Measurements from ENCODE around the gene DYRK3.
"Not testable (repeated sequence)": the region's sequence is repeated elsewhere in the genome, so short reads cannot be mapped to it uniquely, and the experiment has no call there.

The DYRK3 gene

DNA sequence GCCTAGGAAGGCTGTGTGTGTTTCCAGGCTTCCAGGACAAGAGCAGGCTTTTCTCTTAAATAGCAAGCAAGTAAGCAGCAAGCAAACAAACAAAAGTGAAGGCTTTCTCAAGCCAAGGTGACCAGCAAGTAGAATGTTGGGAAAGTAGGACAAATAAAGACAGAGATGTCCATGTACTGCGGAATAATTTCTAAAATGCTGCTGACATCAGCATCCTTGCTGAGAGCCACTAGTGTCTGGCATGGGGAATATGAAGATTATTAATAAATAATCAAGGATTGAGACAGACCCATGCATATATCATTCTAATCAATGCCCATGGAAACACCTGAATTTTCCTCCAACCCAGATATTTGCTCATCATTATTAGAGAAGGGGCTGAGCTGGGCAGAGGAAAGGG lies 6.4 kb upstream of the DYRK3 start:
- in situ Hi-C loops (cut with MboI; ENCODE audit: low sequenced_read_pairs) = no loop called here

DNA sequence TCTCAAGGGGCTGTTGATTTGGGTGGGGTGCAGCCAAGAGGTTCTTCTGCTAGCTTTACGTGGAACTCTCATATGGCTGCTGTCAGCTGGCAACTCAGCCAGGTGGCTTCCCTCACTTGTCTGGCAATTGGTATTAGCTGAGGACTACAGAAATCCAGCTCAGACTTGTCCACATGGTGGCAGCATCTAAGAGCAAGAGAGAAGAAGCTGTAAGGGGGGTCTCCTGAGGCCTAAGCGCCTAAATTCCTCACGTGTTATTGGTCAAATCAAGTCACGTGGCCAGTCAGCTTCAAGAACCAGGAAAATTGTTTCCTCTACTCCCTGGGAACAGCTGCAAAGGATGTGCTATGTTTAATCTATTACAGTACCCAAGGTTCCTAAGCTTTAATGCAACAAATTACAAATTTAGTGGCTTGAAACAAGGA lies 4.2 kb upstream of the DYRK3 start:
- in situ Hi-C loops (cut with MboI; ENCODE audit: low sequenced_read_pairs) = no loop called here

- in situ Hi-C loops (cut with MboI; ENCODE audit: low sequenced_read_pairs) = no loop called here
Observed at GRCh38 chr1:206633708-206634121, 1.6 kb upstream of the DYRK3 start.

DNA sequence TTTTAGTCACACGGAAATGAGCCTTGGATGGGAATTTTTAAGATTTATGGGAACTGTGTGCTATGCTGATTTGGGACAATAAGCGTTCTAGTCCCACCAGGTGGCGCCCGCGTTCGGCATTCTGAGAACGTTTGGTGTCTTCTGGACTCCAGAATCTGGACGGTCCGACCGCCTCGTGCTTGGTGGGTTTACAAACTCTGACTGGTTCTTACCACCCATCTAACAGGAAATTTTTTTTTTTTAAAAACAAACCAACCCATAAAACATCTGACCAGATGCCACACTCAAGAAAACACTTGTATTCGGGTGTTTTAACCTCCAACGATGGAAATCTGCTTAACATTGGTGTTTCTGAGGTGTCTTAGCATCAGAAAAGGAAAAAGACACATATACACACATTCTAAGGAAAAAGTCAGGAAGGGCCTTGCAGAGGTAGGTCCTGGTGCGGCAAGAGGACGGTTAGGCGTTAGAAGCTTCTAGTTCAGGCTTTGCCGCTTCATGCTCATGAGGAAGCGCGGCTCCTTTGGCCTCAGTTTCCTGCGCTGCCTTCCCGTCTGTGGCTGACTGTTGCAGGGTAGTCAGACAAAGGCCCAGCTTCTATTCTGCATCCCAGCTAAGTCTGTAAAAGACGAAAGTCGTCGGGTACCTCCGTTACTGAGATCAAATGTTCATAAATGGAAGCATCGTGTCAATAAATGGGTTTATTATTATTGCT lies 814 bp upstream of the DYRK3 start:
- in situ Hi-C loops (cut with MboI; ENCODE audit: low sequenced_read_pairs) = no loop called here

- in situ Hi-C loops (cut with MboI; ENCODE audit: low sequenced_read_pairs) = no loop called here
Observed at GRCh38 chr1:206635978-206636345, 626 bp downstream of the DYRK3 start.

- in situ Hi-C loops (cut with MboI; ENCODE audit: low sequenced_read_pairs) = no loop called here
Observed at GRCh38 chr1:206636671-206637070, 1.3 kb downstream of the DYRK3 start.

GRCh38 chr1:206637605-206638004 lies 2.3 kb downstream of the DYRK3 start:
- in situ Hi-C loops (cut with MboI; ENCODE audit: low sequenced_read_pairs) = no loop called here

DNA sequence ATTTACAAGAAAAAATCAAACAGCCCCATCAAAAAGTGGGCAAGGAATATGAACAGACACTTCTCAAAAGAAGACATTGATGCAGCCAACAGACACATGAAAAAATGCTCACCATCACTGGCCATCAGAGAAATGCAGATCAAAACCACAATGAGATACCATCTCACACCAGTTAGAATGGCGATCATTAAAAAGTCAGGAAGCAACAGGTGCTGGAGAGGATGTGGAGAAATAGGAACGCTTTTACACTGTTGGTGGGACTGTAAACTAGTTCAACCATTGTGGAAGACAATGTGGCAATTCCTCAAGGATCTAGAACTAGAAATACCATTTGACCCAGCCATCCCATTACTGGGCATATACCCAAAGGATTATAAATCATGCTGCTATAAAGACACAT lies 6.7 kb downstream of the DYRK3 start:
- in situ Hi-C loops (cut with MboI; ENCODE audit: low sequenced_read_pairs) = not testable (repeated sequence)

DNA sequence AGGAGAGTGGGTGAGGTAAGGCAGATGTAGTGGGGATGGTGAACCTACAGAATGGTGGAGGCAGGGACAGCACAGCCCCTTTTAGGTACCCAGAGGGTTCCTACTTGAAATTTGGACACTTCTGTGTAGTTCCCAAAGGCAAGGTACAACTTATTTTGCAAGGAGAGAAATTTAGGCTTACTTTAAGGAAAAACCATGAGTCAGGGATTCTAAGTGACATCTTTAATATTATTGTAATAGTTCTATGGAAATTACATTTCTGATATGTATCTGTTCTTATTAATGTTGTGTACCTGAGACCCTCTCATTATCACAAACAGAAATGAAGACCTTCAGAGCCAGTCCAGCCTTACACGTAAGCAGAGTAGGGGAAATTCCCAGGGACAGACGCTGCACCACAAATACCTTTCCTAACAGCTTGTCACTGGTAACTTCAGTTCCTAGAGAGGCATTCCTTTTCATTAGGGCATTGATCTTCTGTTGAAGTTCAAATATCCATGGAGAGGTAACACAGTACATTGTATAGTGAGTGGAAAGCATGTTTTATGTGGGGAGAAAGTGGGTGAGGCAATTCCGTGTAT lies 7.9 kb downstream of the DYRK3 start:
- in situ Hi-C loops (cut with MboI; ENCODE audit: low sequenced_read_pairs) = no loop called here

GRCh38 chr1:206646504-206646903 lies 11.2 kb downstream of the DYRK3 start:
- in situ Hi-C loops (cut with MboI; ENCODE audit: low sequenced_read_pairs) = no loop called here

GRCh38 chr1:206647224-206647623 lies 11.9 kb downstream of the DYRK3 start:
- in situ Hi-C loops (cut with MboI; ENCODE audit: low sequenced_read_pairs) = no loop called here

- in situ Hi-C loops (cut with MboI; ENCODE audit: low sequenced_read_pairs) = no loop called here
Observed at GRCh38 chr1:206649261-206649921, 14.1 kb downstream of the DYRK3 start.

- in situ Hi-C loops (cut with MboI; ENCODE audit: low sequenced_read_pairs) = no loop called here
Observed at GRCh38 chr1:206651014-206651413, 15.7 kb downstream of the DYRK3 start.

- in situ Hi-C loops (cut with MboI; ENCODE audit: low sequenced_read_pairs) = no loop called here
Observed at GRCh38 chr1:206651958-206652890, 16.9 kb downstream of the DYRK3 start.

DNA sequence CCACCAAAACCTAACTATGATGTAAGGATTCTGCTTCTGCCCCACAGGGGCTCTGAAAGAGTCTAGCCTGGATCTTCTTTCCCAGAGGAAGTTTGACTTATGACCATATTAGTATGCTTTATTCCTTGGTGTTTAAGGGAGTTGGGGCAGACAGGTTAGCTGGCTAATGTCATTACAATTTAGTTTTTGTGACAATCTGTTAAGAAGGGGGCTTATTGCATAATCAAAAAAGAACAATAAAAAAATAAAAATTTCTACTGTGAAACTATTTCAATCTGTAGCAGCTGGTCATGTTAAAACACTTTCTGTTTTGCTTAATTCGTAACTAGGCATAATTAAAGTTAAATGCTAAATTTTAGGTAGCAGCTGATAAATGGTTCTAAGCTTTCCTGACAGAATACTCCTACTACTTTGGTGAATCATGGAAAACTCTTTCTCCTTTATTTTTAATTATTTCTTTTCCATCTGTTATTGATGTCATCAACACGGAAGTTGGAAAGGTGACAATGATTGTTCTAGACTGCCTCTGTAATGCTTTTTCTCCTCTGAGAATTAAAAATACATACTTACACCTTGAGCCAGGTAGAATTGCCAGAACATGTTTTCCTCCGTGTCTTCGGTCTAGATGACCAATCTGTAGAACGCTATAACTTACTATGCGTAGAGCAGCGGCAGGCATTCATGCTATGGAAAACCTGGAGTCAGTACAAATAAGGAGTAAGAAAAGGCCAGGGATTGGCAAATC lies 18.6 kb downstream of the DYRK3 start:
- in situ Hi-C loops (cut with MboI; ENCODE audit: low sequenced_read_pairs) = no loop called here

DNA sequence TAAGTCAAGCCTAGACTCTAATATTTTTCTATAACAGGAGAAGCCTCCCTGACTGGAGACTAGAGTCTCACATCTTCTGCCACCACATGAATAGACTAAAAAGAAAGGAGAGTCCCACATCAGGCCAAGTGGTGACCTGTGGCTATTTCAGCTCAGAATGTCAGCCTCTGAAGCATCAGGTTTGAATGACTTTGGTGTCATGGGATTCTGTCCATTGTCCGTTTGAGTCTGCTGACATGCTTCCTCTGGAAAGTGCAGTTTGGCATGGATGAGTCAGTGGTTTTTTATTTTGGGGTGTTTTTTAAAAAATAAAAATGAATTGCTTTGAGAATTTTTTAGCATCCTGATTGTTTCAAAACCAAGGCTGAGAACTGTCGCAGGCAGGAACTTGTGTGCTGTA lies 19.5 kb downstream of the DYRK3 start:
- in situ Hi-C loops (cut with MboI; ENCODE audit: low sequenced_read_pairs) = no loop called here

DNA sequence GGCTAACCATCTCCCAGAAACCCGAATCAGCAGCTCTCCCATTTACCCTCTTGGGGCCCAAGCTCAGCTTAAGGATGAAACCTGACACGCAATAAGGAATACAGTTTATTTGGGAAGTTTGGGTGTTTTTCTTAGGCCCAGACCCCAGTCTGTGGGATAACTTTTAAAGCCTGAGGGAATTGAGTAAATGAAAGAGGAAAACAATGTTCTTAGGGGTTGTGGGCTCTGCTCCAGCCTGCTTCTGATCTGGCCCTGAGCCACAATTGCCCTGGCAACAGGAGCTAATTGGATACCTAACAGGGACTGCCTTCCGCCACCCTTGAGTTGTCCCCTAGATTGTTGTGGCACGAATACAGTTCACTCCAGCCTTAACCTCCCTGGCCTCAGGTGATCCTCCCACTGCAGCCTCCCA lies 20.1 kb downstream of the DYRK3 start:
- in situ Hi-C loops (cut with MboI; ENCODE audit: low sequenced_read_pairs) = no loop called here

- in situ Hi-C loops (cut with MboI; ENCODE audit: low sequenced_read_pairs) = no loop called here
Observed at GRCh38 chr1:206656936-206657335, 21.6 kb downstream of the DYRK3 start.

DNA sequence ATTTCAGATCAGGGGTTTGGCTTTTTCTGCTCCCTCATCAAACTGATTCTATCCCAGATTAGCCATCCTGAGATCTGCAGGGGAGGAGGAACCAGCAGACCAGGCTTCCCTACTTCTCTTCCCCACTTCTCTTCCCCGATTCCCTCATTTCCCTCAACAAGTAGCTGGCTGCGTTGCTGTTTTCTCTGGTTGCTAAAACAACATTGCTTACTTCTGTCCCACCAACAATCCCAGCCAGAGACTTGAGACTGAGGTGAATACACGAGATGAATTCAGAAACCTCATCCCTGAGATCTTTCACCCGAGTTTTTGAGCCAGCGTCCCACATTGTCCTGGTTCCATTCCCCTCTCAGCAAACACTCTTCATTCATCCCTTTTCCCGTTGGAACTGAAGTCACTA lies 22.4 kb downstream of the DYRK3 start:
- in situ Hi-C loops (cut with MboI; ENCODE audit: low sequenced_read_pairs) = no loop called here

DNA sequence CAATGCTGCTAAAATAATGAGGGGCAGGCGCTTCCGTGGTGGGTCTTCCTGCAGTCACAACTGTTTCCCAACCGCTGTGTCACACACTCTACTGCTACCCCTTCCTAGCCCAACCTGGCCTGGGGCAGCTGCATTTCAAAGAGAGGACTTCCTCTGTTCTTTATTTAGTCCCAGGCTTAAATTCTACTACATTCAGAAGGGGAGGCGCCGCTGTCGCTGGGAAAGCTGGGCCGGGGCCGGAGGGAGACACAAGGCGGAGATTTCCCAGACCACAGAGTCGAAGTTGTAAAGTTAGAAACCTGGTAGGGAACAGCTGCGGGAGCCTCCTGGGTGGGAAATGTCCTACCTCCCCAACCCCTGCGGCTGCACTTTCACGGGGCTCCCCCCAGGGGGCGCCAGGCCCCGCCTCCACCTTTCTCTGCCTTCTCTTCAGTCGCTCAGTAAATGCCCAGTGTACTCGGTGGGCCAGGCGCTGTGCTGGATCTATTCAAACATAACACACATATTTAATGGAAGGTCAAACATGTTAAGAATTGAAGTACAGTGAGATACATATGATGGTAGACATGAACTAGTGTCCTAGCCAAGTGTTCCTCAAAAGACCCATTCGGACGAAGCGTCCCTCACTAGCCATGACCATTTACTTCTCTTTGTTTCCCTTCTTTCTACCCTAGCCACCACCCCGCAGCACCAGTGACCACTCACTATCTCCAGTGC lies 23.1 kb downstream of the DYRK3 start:
- in situ Hi-C loops (cut with MboI; ENCODE audit: low sequenced_read_pairs) = no loop called here

Data from hTERT RPE-1 (cell line).